GM19397 (cell line): ENCODE measurements around the gene TBCB.
"Not testable (repeated sequence)": the region's sequence is repeated elsewhere in the genome, so short reads cannot be mapped to it uniquely, and the experiment has no call there.

Experiments
- ATAC-seq: cut with Tn5 transposase; IDR thresholded peaks from one replicate; pipeline ENCODE4 v1.9.1; 2021; ENCODE audit warnings: mild to moderate bottlenecking, moderate library complexity; ENCODE audit not compliant: unreplicated experiment

Gene TBCB

DNA sequence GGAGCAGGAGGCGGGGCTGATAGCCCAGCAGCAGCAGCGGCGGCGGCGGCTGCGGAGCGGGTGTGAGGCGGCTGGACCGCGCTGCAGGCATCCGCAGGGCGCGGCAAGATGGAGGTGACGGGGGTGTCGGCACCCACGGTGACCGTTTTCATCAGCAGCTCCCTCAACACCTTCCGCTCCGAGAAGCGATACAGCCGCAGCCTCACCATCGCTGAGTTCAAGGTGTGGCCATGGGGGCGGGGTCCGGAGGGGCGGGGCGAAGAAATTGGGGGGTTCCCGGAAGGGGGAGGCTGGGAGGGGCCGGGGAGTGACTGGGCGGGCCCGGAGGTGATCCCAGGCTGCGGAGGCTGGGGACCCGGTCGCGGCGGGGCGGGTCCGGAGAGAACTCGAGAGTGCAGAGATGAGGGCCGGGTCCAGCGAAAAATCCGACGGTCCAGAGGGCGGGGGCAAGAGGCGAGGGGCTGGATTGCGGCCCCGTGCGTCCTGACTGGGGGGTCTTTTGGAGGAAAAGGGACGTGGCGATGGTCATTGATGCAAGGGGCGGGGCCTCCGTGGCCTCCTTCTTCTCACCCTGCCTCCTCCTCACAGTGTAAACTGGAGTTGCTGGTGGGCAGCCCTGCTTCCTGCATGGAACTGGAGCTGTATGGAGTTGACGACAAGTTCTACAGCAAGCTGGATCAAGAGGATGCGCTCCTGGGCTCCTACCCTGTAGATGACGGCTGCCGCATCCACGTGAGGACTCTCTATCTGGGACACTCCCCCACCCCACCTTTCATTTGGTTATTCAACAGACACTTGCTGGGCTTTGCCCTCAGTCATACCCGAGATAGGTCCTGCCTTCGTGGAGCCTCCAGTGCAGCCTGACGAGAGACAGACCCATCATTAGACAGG lies at the start of gene TBCB:
Gene TBCB, plus strand, starts transcription at position 16 of the 891 bp plus-strand sequence. Its CDS starts 93 bp downstream, at position 109.
- ATAC-seq, result peak; percentile 36

GRCh38 chr19:36067681-36068080 lies 47.6 kb upstream of the TBCB start:
- ATAC-seq, result no peak

DNA sequence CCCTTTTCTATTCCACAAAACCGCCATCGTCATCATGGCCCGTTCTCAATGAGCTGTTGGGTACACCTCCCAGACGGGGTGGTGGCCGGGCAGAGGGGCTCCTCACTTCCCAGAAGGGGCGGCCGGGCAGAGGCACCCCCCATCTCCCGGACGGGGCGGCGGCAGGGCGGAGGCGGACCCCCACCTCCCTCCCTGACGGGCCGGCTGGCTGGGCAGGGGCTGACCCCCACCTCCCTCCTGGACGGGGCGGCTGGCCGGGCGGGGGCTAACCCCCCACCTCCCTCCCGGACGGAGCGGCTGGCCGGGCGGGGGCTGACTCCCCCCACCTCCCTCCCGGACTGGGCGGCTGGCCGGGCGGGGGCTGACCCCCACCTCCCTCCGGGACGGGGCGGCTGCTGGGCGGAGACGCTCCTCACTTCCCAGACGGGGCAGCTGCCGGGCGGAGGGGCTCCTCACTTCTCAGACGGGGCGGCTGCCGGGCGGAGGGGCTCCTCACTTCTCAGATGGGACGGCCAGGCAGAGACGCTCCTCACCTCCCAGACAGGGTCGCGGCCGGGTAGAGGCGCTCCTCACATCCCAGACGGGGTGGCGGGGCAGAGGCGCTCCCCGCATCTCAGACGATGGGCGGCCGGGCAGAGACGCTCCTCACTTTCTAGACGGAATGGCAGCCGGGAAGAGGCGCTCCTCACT lies 46.3 kb upstream of the TBCB start:
- not testable (repeated sequence) for ATAC-seq

- no peak for ATAC-seq
Measured at GRCh38 chr19:36072081-36072480, 43.2 kb upstream of the TBCB start.

- no peak for ATAC-seq
Measured at GRCh38 chr19:36073121-36073876, 42.0 kb upstream of the TBCB start.

DNA sequence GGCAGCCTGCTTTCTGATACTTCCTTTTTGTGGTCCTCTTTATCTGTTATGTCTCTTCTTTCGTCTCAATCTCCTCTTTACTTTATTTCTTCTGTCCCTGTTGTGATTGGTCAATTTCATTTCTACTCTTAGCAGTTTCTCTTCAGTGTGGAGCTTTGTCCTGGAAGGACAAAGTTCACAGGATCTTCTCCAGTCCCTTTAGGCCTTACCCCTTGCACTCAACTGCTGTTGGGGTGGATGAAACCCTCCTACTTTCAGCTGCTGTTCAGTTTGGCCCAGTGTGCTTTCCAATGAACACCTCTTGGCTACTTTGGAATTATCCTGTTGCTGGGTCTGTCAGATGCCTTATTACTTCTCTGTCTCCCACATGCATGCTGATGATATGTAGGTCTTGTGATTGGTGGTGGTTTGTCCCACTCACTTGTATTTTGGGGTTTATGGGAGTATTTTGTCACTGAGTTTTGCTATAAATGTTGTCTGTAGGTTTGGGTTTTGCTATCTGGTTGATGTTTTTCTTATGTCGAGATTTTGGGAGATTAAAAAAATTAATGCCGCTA lies 35.8 kb upstream of the TBCB start:
- ATAC-seq, result no peak

DNA sequence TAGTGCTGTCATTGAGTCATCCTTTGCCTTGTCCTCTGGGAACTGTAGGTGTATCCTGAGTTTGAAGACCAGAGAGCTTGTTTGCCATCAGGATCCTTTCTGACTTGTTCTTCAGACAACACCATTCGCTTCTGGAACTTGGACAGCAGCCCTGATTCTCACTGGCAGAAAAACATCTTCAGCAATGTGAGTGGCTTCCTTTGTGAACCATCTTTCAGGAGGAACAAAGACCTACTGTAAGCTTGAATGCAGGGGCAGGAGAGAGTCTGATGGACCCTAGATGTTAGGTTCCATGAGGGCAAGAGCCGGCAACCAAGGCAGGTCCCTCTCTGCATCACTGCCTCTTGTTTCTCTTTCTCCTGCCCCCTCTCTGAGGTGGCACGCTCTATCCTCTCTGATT lies 33.9 kb upstream of the TBCB start:
- no peak for ATAC-seq

- no peak for ATAC-seq
Measured at GRCh38 chr19:36081894-36082293, 33.4 kb upstream of the TBCB start.

- no peak for ATAC-seq
Measured at GRCh38 chr19:36082916-36083315, 32.4 kb upstream of the TBCB start.

GRCh38 chr19:36084231-36085009 lies 30.8 kb upstream of the TBCB start:
- no peak for ATAC-seq

DNA sequence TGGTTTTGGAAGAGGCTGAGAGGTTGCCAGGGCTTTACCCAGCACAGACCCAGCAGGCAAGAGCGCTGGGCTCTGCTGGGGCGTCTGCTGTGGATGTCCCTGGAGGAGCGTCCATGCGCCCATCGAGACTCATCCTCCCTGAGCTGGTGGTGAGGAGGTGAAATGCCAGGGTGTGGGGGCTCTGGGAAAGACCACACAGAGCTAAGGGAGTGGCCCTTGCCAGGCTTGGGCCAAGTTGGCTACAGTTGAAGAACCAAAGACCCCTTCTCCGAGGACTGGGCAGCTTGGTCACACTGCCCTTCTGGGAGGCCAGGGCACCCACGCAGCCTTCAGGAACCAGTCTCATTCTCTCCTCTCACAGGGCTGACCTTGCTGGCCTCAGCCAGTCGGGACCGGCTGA lies 28.9 kb upstream of the TBCB start:
- no peak for ATAC-seq

- no peak for ATAC-seq
Measured at GRCh38 chr19:36089847-36090246, 25.4 kb upstream of the TBCB start.

- ATAC-seq, result no peak
Measured at GRCh38 chr19:36090910-36091695, 24.2 kb upstream of the TBCB start.

DNA sequence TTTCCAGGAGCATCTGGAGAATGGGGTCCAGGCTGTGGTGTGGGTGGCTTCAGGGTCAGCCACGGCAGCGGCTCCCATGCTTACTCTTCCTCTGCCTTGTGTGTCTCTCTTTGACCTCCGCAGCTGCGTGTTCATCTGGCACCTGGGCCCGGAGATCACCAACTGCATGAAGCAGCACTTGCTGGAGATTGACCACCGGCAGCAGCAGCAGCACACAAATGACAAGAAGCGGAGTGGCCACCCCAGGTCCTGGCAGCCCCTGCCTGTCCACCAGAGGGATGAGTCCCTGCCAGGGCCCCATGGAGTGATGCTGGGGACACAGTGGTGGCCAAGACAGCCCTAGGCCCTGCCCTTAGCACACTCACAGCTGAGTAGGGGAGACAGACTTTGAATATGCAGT lies 22.7 kb upstream of the TBCB start:
- no peak for ATAC-seq

GRCh38 chr19:36093146-36093662 lies 22.1 kb upstream of the TBCB start:
- no peak for ATAC-seq

DNA sequence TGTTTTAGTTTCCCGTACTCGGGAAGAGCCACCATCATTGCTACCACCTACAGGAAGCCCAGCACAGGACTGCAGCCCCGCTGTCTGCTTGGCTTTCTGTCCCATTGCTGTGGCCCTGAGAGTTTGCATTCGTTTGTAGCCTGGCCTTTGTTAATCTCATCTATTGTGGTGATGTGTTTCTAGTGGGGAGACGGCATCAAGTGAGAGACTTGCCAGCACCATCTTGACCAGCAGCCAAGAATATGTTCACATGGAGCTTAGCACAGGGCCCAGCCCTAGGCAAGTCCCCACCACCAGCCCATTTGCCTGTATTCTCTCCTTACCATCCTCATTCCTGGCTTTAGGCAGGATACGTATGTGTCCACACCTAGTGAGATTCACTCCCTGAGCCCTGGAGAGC lies 21.6 kb upstream of the TBCB start:
- ATAC-seq, result no peak

- ATAC-seq, result no peak
Measured at GRCh38 chr19:36097036-36097435, 18.2 kb upstream of the TBCB start.

- no peak for ATAC-seq
Measured at GRCh38 chr19:36099166-36099785, 16.0 kb upstream of the TBCB start.

GRCh38 chr19:36100476-36100875 lies 14.8 kb upstream of the TBCB start:
- no peak for ATAC-seq
